Fibroblast of skin of back (primary cell): ENCODE measurements around the gene FUT7.
"Not testable (repeated sequence)": the region's sequence is repeated elsewhere in the genome, so short reads cannot be mapped to it uniquely, and the experiment has no call there.

Experiments used
- DNase-seq: peaks from one replicate; pipeline ENCODE4 v3.0.0-alpha.2; 2013

The FUT7 gene

GRCh38 chr9:137017791-137018497 lies 13.9 kb downstream of the FUT7 start:
- no peak for DNase-seq

- no peak for DNase-seq
Measured at GRCh38 chr9:137017071-137017470, 14.8 kb downstream of the FUT7 start.

GRCh38 chr9:137016436-137016835 lies 15.5 kb downstream of the FUT7 start:
- DNase-seq = no peak

GRCh38 chr9:137015976-137016375 lies 15.9 kb downstream of the FUT7 start:
- DNase-seq = no peak

- DNase-seq = no peak
Measured at GRCh38 chr9:137015540-137015930, 16.4 kb downstream of the FUT7 start.

- no peak for DNase-seq
Measured at GRCh38 chr9:137014776-137015539, 16.9 kb downstream of the FUT7 start.

GRCh38 chr9:137014166-137014565 lies 17.7 kb downstream of the FUT7 start:
- no peak for DNase-seq

GRCh38 chr9:137013571-137013940 lies 18.3 kb downstream of the FUT7 start:
- DNase-seq = no peak

GRCh38 chr9:137012694-137013570 lies 19.0 kb downstream of the FUT7 start:
- no peak for DNase-seq

GRCh38 chr9:137011907-137012675 lies 19.8 kb downstream of the FUT7 start:
- no peak for DNase-seq

- no peak for DNase-seq
Measured at GRCh38 chr9:137011156-137011555, 20.7 kb downstream of the FUT7 start.

GRCh38 chr9:137009938-137010732 lies 21.8 kb downstream of the FUT7 start:
- DNase-seq = no peak

- DNase-seq = no peak
Measured at GRCh38 chr9:137009217-137009616, 22.7 kb downstream of the FUT7 start.

GRCh38 chr9:137008312-137008711 lies 23.6 kb downstream of the FUT7 start:
- DNase-seq = no peak

GRCh38 chr9:137007816-137008270 lies 24.0 kb downstream of the FUT7 start:
- no peak for DNase-seq

- DNase-seq = no peak
Measured at GRCh38 chr9:137007108-137007815, 24.6 kb downstream of the FUT7 start.

GRCh38 chr9:137006116-137007003 lies 25.5 kb downstream of the FUT7 start:
- DNase-seq = no peak

GRCh38 chr9:137004285-137004684 lies 27.6 kb downstream of the FUT7 start:
- not testable (repeated sequence) for DNase-seq

- DNase-seq = no peak
Measured at GRCh38 chr9:137002646-137003041, 29.2 kb downstream of the FUT7 start.
